Uterus (tissue), 2 donors: ENCODE results near the gene SLC15A4.

Experiments used
- POLR2A ChIP-seq, 2 donors: fragments of 450-650 bp; IDR thresholded peaks; one replicate each; pipeline ENCODE4 v1.6.1; 2016; ENCODE audit warnings: antibody characterized with exemption in 2 of 2, mild to moderate bottlenecking in 1 of 2, moderate library complexity in 1 of 2
- TF ChIP-seq, protein P1 (sequence below), 4 experiments: fragments of 200-600 bp in 2 of 4; fragments of 450-650 bp in 2 of 4; sonication (generic) in 2 of 4; IDR thresholded peaks; one replicate each; pipeline ENCODE4 v1.5.1; 2016 to 2019; ENCODE audit warnings: antibody characterized with exemption in 4 of 4, mild to moderate bottlenecking in 2 of 4, moderate library complexity in 1 of 4

DNA sequence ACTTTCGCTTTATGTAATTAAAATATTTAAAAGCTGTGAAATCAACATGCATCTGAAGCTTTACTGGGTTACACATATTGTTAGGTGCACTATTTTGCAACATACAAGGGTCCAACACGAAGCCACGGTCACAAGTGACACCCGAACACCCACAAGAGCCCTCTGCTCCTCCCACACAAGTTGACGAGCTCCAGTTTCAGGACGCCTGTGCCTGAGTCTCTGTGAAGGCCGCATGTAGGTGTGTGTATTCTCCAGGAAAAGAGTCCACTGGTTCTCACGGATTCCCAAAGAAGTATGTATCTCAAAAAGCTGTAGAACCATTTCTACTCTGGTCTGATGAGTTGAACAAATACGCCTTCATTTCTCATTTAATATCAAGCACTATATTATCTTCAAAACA is 12.0 kb downstream of the SLC15A4 start:
- TF ChIP-seq, protein P1, sequence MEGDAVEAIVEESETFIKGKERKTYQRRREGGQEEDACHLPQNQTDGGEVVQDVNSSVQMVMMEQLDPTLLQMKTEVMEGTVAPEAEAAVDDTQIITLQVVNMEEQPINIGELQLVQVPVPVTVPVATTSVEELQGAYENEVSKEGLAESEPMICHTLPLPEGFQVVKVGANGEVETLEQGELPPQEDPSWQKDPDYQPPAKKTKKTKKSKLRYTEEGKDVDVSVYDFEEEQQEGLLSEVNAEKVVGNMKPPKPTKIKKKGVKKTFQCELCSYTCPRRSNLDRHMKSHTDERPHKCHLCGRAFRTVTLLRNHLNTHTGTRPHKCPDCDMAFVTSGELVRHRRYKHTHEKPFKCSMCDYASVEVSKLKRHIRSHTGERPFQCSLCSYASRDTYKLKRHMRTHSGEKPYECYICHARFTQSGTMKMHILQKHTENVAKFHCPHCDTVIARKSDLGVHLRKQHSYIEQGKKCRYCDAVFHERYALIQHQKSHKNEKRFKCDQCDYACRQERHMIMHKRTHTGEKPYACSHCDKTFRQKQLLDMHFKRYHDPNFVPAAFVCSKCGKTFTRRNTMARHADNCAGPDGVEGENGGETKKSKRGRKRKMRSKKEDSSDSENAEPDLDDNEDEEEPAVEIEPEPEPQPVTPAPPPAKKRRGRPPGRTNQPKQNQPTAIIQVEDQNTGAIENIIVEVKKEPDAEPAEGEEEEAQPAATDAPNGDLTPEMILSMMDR (IDR thresholded peaks at IDR 0.05) = no peak
- no peak for TF ChIP-seq POLR2A (IDR thresholded peaks at IDR 0.05)
